GM23248 (cell line): Measurements from ENCODE around the gene TTC9. TPM values are rescaled to one million over a fixed set of nuclear protein-coding genes. Genes with fewer than 3 reads are reported as not detected.

Experiments used
- DNase-seq: peaks from one replicate; pipeline ENCODE4 v3.0.0-alpha.2; 2015
- H2AFZ ChIP-seq: fragments of 200-600 bp; sonication (generic); 2 replicates; pipeline ENCODE4 v1.6.1; 2016; ENCODE audit warnings: antibody characterized with exemption
- H3F3A ChIP-seq: fragments of 200-600 bp; sonication (generic); 2 replicates; pipeline ENCODE4 v1.6.1; 2016; ENCODE audit warnings: mild to moderate bottlenecking, antibody characterized with exemption, mixed run types; ENCODE audit not compliant: insufficient read depth
- H3K27ac ChIP-seq: fragments of 200-600 bp; sonication (generic); 2 replicates; pipeline ENCODE4 v1.5.1; 2016; ENCODE audit warnings: mild to moderate bottlenecking
- H3K27me3 ChIP-seq: fragments of 200-600 bp; sonication (generic); replicated peaks from 2 replicates; pipeline ENCODE4 v1.6.1; 2016; ENCODE audit warnings: mild to moderate bottlenecking; ENCODE audit not compliant: insufficient read depth
- H3K36me3 ChIP-seq: fragments of 200-600 bp; sonication (generic); 2 replicates; pipeline ENCODE4 v1.6.1; 2016; ENCODE audit warnings: low read depth, mild to moderate bottlenecking
- H3K4me1 ChIP-seq: fragments of 200-600 bp; sonication (generic); 2 replicates; pipeline ENCODE4 v1.6.1; 2016; ENCODE audit warnings: mild to moderate bottlenecking; ENCODE audit not compliant: insufficient read depth
- H3K4me2 ChIP-seq: fragments of 200-600 bp; sonication (generic); one replicate; pipeline ENCODE4 v1.6.1; 2016; ENCODE audit warnings: mild to moderate bottlenecking; ENCODE audit not compliant: unreplicated experiment
- H3K4me3 ChIP-seq: fragments of 200-600 bp; sonication (generic); 2 replicates; pipeline ENCODE4 v1.5.1; 2016; ENCODE audit warnings: mild to moderate bottlenecking
- H3K79me2 ChIP-seq: fragments of 200-600 bp; sonication (generic); 2 replicates; pipeline ENCODE4 v1.6.1; 2016; ENCODE audit warnings: mild to moderate bottlenecking; ENCODE audit not compliant: insufficient read depth
- H3K9ac ChIP-seq: fragments of 200-600 bp; sonication (generic); 2 replicates; pipeline ENCODE4 v1.6.1; 2016; ENCODE audit warnings: mild to moderate bottlenecking
- H3K9me2 ChIP-seq: fragments of 200-600 bp; sonication (generic); 2 replicates; pipeline ENCODE4 v1.6.1; 2016; ENCODE audit warnings: mixed run types, mild to moderate bottlenecking, moderate library complexity; ENCODE audit not compliant: insufficient read depth
- H3K9me3 ChIP-seq: fragments of 200-600 bp; sonication (generic); one replicate; pipeline ENCODE4 v1.6.1; 2017; ENCODE audit warnings: low read depth
- H4K20me1 ChIP-seq: fragments of 200-600 bp; sonication (generic); 2 replicates; pipeline ENCODE4 v1.6.0; 2016; ENCODE audit not compliant: insufficient read depth
- EZH2 ChIP-seq: fragments of 200-600 bp; sonication (generic); IDR thresholded peaks from 2 replicates; pipeline ENCODE4 v1.6.1; 2018; ENCODE audit warnings: antibody characterized with exemption, mild to moderate bottlenecking; ENCODE audit not compliant: insufficient read depth, poor library complexity, severe bottlenecking
- EZH2phosphoT487 ChIP-seq: fragments of 200-600 bp; sonication (generic); IDR thresholded peaks from 2 replicates; pipeline ENCODE4 v1.6.1; 2018; ENCODE audit warnings: antibody characterized with exemption, moderate library complexity, mild to moderate bottlenecking, low read depth; ENCODE audit not compliant: insufficient read depth
- WGBS, 2 experiments: methylation state at CpG; one replicate each; pipeline ENCODE4 v1.1.6; 2015 to 2017; ENCODE audit warnings: low lambda C conversion rate in 2 of 2, low coverage in 1 of 2; ENCODE audit errors: missing lambda C conversion rate in 2 of 2; 5-methylcytosine and 5-hydroxymethylcytosine counted together
- in situ Hi-C: fragments of 300-500 bp; cut with MboI; formaldehyde crosslinking; loops from 2 replicates; pipeline ENCODE4 v1.15.0; 2020
- polyA plus RNA-seq: library from polyadenylated mRNA; unstranded; fragments of >200 nt; fragmentation: Nextera tagmentation; extraction: Ambion mirVana; gene quantifications from 2 replicates; pipeline ENCODE4 v1.2.1, GENCODE V29; 2016
- total RNA-seq: library from RNA; depleted of rRNA; stranded (reverse); fragments of >200 nt; shearing (Covaris generic); gene quantifications from 2 replicates; pipeline ENCODE4 v1.2.3, GENCODE V29; 2014

The TTC9 gene
- total and polyA plus RNA-seq, 2 experiments from 2014 or later: not detected

- no peaks in the 10 kb centered on the region for H3K36me3 ChIP-seq
- no peaks in the 10 kb centered on the region for H3K4me1 ChIP-seq
- no peak overlapping the region for H3K4me2 ChIP-seq
- no peaks in the 10 kb centered on the region for H3K79me2 ChIP-seq
- no peak overlapping the region for H2AFZ ChIP-seq
- H3F3A ChIP-seq: no peaks in the 10 kb centered on the region
- 50 to 62% methylated on average over 7 of the region's 7 CpGs for WGBS, 2 experiments
- peak; percentile 22 for DNase-seq
- peaks cover 5% of the 10 kb centered on the region; the same call in 1 of the 2 replicates for H3K27me3 ChIP-seq
- TF ChIP-seq EZH2phosphoT487: no peak
- no peak for TF ChIP-seq EZH2
- H3K27ac ChIP-seq: no peak overlapping the region
- in situ Hi-C loops: no loop called here
- H3K4me3 ChIP-seq: no peak overlapping the region
- H3K9me3 ChIP-seq: no peaks in the 10 kb centered on the region
- H3K9me2 ChIP-seq: no peaks in the 10 kb centered on the region
- H4K20me1 ChIP-seq: no peaks in the 10 kb centered on the region
- H3K9ac ChIP-seq: no peak overlapping the region
These were observed 43.9 kb downstream of the TTC9 start for GRCh38 chr14:70685474-70686197.

- H4K20me1 ChIP-seq: no peaks in the 10 kb centered on the region
- H3K4me1 ChIP-seq: peaks cover under 1% of the 10 kb centered on the region; the same call in 1 of the 2 replicates
- no peaks in the 10 kb centered on the region for H3F3A ChIP-seq
- TF ChIP-seq EZH2phosphoT487 (no peak), EZH2 (no peak)
- no peak overlapping the region for H3K4me3 ChIP-seq
- H2AFZ ChIP-seq: no peak overlapping the region
- no peak overlapping the region for H3K4me2 ChIP-seq
- no peak overlapping the region for H3K27ac ChIP-seq
- DNase-seq: no peak
- no peaks in the 10 kb centered on the region for H3K79me2 ChIP-seq
- no peaks in the 10 kb centered on the region for H3K36me3 ChIP-seq
- H3K9ac ChIP-seq: no peak overlapping the region
- no peaks in the 10 kb centered on the region for H3K9me3 ChIP-seq
- H3K9me2 ChIP-seq: no peaks in the 10 kb centered on the region
- in situ Hi-C loops: no loop called here
- WGBS, 2 experiments: 67% methylated on average over 10 of the region's 10 CpGs
- H3K27me3 ChIP-seq: no peaks in the 10 kb centered on the region
These were observed 50.5 kb downstream of the TTC9 start for GRCh38 chr14:70692210-70692609.

- TF ChIP-seq EZH2phosphoT487 (no peak), EZH2 (no peak)
- no peaks in the 10 kb centered on the region for H3K9me2 ChIP-seq
- H3F3A ChIP-seq: no peaks in the 10 kb centered on the region
- in situ Hi-C loops: no loop called here
- H3K9ac ChIP-seq: no peak overlapping the region
- H3K4me2 ChIP-seq: no peak overlapping the region
- WGBS, 2 experiments: 16 to 18% methylated on average over 2 of the region's 2 CpGs
- H3K4me1 ChIP-seq: peaks cover 15% of the 10 kb centered on the region
- no peaks in the 10 kb centered on the region for H3K79me2 ChIP-seq
- DNase-seq: no peak
- no peak overlapping the region for H3K4me3 ChIP-seq
- no peaks in the 10 kb centered on the region; the same call in none of the 2 replicates for H3K27me3 ChIP-seq
- H3K9me3 ChIP-seq: no peaks in the 10 kb centered on the region
- H4K20me1 ChIP-seq: no peaks in the 10 kb centered on the region
- no peak overlapping the region for H3K27ac ChIP-seq
- no peaks in the 10 kb centered on the region for H3K36me3 ChIP-seq
- H2AFZ ChIP-seq: no peak overlapping the region
These were observed 54.3 kb downstream of the TTC9 start for GRCh38 chr14:70696026-70696425.

GRCh38 chr14:70697701-70698100 is 56.0 kb downstream of the TTC9 start:
- no peaks in the 10 kb centered on the region for H3K9me3 ChIP-seq
- peaks cover 15% of the 10 kb centered on the region for H3K4me1 ChIP-seq
- H3K4me2 ChIP-seq: no peak overlapping the region
- H2AFZ ChIP-seq: peak overlapping the region; percentile 18; the same call in 1 of the 2 replicates
- no peak overlapping the region for H3K4me3 ChIP-seq
- no peaks in the 10 kb centered on the region; the same call in none of the 2 replicates for H3K27me3 ChIP-seq
- TF ChIP-seq EZH2 (no peak), EZH2phosphoT487 (no peak)
- in situ Hi-C loops: no loop called here
- WGBS, 2 experiments: 18 to 21% methylated on average over 2 of the region's 2 CpGs
- DNase-seq: peak; percentile 41
- H3K27ac ChIP-seq: 0 out of 2 replicates have a peak overlapping the region, but pooled peaks have one; percentile 17
- H3K9me2 ChIP-seq: no peaks in the 10 kb centered on the region
- H3F3A ChIP-seq: no peaks in the 10 kb centered on the region
- H3K9ac ChIP-seq: no peak overlapping the region
- H4K20me1 ChIP-seq: no peaks in the 10 kb centered on the region
- H3K36me3 ChIP-seq: no peaks in the 10 kb centered on the region
- H3K79me2 ChIP-seq: no peaks in the 10 kb centered on the region
